HEK293 (cell line): ENCODE data around the gene KRT15.
A peak's percentile ranks its signal among the peaks of the same experiment; 100 is the strongest.

Experiments
- CTCF ChIP-seq: fragments of 450-650 bp; formaldehyde crosslinking; IDR thresholded peaks from 2 replicates; pipeline ENCODE4 v1.5.1; 2016; ENCODE audit warnings: missing biosample characterization, missing genetic modification characterization
- KLF16 ChIP-seq: fragments of 450-650 bp; formaldehyde crosslinking; IDR thresholded peaks from 2 replicates; pipeline ENCODE4 v1.5.1; 2017; ENCODE audit warnings: missing biosample characterization, missing genetic modification characterization
- TF ChIP-seq, protein P1 (sequence below): fragments of 450-650 bp; formaldehyde crosslinking; IDR thresholded peaks from 2 replicates; pipeline ENCODE4 v1.5.1; 2016; ENCODE audit warnings: missing biosample characterization, missing genetic modification characterization

DNA sequence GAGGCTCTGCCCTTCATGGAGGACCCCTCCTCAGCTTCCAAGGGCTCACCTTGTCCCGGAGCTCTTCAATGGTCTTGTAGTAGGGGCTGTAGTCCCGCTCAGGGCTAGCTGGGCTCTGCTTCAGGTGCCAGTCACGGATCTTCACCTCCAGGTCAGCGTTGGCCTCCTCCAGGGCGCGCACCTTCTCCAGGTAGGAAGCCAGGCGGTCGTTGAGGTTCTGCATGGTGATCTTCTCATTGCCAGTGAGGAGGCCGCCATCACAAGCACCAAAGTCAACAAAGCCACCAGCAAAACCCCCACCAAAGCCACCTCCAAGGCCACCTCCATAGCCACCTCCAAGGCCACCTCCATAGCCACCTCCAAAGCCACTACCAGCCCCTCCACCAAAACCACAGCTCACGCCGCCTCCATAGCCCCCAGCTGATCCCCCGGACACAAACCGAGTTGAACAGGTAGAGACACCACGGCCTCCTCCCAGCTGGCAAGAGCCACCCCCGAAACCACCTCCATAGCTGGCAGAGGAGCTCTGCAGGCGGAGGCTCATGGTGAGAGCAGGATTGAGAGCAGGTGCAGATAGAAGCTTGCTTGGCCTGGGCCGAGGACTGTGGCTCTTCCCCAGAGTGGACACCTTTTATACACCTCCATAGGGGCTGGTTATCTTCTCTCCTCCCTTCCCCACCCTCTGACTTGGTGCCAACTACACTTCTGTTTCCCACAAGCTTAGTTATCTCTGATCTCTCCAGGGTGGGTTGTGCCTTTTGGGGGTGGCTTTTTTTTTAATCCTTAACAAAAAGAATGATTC lies 13.5 kb downstream of the KRT15 start, which contains the start of gene KRT13:
- TF ChIP-seq, protein P1, sequence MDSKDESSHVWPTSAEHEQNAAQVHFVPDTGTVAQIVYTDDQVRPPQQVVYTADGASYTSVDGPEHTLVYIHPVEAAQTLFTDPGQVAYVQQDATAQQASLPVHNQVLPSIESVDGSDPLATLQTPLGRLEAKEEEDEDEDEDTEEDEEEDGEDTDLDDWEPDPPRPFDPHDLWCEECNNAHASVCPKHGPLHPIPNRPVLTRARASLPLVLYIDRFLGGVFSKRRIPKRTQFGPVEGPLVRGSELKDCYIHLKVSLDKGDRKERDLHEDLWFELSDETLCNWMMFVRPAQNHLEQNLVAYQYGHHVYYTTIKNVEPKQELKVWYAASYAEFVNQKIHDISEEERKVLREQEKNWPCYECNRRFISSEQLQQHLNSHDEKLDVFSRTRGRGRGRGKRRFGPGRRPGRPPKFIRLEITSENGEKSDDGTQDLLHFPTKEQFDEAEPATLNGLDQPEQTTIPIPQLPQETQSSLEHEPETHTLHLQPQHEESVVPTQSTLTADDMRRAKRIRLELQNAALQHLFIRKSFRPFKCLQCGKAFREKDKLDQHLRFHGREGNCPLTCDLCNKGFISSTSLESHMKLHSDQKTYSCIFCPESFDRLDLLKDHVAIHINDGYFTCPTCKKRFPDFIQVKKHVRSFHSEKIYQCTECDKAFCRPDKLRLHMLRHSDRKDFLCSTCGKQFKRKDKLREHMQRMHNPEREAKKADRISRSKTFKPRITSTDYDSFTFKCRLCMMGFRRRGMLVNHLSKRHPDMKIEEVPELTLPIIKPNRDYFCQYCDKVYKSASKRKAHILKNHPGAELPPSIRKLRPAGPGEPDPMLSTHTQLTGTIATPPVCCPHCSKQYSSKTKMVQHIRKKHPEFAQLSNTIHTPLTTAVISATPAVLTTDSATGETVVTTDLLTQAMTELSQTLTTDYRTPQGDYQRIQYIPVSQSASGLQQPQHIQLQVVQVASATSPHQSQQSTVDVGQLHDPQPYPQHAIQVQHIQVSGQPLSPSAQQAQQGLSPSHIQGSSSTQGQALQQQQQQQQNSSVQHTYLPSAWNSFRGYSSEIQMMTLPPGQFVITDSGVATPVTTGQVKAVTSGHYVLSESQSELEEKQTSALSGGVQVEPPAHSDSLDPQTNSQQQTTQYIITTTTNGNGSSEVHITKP (tag by site-specific recombination): 0 out of 2 replicates have a peak, but pooled peaks have one; percentile 9
- TF ChIP-seq CTCF (tag by site-specific recombination) (no peak), KLF16 (tag by site-specific recombination) (no peak)
